HG03108 (cell line): ENCODE results near the gene DUSP16.
"Not testable (repeated sequence)": the region's sequence is repeated elsewhere in the genome, so short reads cannot be mapped to it uniquely, and the experiment has no call there.

Source experiments
- ATAC-seq: cut with Tn5 transposase; IDR thresholded peaks from one replicate; pipeline ENCODE4 v1.9.1; 2021; ENCODE audit warnings: moderate library complexity; ENCODE audit not compliant: unreplicated experiment

The DUSP16 gene

DNA sequence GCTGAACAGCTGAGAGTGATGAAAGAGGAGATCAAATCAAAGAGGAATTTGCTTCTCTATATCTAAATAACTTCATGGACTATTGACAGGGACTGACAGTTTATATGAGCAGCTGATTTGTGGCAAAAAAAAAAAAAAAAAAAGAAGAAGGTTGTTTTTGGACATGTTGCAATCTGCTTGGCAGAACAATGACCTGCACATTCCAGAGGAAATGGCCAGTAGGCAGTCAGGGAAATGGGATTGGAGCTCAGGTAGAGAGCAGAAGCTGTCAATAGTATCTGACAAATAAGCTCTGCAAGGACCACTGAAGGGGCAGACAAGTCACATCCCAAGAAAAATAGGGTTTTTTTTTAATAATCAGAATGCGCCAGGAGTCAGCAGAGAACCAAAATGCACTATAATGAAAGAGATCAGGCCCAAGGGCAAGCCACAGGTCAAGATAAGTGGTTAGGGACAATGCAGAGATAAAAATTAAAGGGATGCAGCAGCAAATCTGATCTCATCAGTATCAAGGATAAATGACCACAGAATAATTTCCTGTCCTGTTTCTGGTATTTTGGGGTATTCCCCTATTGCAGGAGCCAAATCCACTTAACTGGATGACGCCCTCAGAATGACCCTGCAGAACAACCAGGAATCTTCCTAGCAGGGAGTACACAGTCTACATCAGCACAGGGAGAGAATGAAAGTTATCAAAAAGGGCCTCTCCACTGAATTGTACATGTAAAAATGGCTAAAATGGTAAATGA is 22.6 kb upstream of the DUSP16 start:
- no peak for ATAC-seq

DNA sequence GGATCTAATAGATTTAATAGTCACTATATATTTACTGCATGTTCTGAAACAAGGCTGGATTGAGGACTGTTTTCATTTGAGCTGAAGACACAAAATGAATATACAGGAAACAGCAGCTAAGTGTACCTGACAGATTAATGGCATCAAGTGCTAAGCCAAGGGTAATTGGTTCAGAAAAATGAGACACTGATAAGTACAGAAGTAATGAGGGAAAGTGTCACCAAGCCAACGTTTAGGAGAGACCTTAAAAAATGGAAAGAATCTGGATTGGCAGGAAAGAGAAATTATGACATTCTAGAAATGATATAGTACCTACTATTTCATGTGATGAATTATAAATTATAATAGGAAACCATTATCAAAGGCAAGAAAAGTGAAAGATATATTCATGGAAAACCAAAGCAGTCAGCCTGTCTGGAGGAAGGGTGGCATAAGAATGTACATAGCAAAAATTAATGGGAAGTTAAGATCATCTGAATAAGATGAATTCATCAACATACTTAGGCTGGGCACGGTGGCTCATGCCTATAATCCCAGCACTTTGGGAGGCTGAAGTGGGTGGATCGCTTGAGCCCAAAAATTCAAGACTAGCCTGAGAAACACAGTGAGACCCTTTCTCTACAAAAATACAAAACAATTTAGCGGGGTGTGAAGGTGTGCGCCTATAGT is 21.0 kb upstream of the DUSP16 start:
- no peak for ATAC-seq

DNA sequence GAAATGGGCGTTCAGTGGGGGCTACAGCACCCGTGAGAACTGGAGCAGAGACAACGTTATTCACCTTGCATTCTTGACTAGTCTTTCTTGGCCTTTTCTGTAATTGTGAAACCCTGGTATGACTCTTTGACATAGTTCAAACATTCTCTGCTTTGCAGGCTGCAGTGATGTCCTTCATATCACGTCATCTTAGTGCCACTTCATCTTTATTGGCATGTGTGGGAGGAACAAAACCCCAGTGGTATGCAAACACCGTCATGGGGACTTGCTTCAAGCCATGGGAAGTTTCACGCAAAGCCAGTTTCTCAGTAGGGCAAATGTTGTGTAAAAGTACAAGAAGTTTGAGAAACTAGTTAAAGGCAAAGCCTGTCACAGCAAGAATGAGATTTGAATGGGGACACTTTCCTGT is 20.2 kb upstream of the DUSP16 start:
- ATAC-seq = peak; percentile 83

DNA sequence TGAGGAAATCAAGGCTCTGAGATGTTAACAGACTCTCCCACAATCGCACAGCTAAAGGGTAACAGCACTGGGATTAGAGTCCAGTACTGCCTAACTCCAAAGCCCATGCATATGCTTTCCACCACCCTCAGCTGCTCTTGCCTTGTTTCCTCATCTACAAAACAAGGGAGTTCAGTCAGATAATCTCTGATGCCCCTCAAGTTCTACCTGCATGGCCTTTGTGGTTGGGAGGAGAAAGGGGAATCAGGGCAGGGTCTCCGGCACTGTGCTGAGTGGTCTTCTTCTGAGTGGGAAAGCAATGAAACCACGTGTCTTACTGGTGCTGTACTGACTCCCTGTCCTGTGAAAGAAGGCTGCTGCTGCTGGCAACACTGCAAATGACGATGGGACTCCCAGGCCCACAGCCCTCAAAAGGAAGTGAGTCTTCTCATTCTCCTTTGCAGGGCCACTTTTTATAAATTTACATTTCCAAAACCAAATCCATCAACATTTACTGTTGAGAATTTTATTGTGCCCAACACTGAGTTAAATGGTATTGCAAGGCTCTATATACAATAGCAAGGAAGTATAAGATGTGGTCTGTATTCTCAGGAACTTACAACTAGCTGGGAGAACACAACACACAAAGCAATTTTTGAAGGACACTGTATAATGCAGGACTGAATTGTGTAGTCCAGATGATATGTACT is 19.7 kb upstream of the DUSP16 start:
- peak; percentile 33 for ATAC-seq

DNA sequence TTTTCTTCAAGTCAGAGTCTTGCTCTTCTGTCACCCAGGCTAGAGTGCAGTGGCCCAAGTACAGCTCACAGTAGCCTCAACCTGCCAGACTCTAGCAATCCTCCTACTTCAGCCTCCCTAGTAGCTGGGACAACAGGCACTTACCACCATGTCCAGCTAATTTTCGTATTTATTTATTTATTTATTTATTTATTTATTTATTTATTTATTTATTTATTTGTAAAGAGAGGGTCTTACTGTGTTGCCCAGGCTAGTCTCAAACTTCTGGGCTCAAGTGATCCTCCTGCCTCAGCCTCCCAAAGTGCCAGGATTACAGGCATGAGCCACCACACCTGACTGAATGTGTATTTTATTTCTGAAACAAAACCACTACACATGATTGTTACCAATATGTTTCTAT is 18.1 kb upstream of the DUSP16 start:
- ATAC-seq = not testable (repeated sequence)

DNA sequence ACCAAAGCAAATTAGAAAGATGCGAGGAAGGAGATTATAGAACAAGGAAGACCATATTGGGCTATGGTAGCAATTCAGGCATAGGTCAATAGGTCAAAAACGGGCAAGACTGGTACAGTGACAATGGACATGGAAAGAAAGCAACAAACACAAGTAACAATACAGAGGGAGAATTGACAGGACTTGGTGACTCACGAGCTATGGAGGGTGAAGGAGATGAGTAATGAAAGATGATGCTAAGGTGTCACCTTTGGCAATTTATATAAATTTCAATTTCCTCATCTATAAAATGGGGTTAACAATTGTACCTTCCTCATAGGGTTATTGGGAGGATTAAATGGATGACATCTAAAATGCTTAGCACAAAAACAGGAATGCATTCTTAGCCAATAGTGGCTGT is 15.1 kb upstream of the DUSP16 start:
- ATAC-seq = no peak

DNA sequence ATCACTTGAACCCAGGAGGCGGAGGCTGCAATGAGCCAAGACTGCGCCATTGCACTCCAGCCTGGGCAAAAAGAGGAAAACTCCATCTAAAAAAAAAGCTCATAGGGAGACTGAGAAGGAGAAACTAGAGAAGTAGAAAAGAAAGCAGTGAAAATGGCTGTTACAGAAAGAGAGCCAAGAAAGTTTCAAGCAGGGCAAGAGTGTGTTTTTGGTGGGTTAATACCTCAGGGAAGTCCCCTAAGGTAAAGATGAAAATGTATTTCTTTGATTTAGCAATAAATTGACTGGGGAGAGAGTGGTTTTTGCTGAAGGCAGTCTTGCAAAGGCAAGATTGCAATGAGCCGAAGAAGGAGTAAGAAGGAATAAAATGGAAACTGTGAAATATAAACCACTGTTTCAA is 10.0 kb upstream of the DUSP16 start:
- ATAC-seq = no peak

DNA sequence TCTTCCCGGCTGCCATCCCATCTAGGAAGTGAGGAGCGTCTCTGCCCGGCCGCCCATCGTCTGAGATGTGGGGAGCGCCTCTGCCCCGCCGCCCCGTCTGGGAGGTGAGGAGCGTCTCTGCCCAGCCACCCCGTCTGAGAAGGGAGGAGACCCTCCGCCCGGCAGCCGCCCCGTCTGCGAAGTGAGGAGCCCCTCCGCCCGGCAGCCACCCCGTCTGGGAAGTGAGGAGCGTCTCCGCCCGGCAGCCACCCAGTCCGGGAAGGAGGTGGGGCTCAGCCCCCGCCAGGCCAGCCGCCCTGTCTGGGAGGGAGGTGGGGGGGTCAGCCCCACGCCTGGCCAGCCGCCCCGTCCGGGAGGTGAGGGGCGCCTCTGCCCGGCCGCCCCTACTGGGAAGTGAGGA is 3.3 kb upstream of the DUSP16 start:
- not testable (repeated sequence) for ATAC-seq

DNA sequence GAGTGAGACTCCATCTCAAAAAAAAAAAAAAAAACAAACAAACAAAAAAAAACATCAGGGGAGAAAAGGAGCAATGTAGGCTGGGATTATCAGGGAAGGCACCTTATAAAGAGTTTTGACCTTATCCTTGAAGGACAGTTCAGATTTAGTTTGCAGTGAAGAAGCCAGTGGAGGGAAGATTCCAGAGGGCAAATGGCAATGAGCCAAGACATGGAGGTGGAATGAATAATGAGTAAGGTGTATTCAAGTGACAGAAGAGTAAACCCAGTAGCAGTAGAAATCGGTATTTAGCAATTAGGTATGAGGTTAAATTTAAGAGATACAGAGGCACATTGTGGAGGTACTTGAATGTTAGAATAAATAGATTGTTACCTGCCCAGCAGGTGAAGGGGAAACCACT is 2.2 kb upstream of the DUSP16 start:
- ATAC-seq = no peak

DNA sequence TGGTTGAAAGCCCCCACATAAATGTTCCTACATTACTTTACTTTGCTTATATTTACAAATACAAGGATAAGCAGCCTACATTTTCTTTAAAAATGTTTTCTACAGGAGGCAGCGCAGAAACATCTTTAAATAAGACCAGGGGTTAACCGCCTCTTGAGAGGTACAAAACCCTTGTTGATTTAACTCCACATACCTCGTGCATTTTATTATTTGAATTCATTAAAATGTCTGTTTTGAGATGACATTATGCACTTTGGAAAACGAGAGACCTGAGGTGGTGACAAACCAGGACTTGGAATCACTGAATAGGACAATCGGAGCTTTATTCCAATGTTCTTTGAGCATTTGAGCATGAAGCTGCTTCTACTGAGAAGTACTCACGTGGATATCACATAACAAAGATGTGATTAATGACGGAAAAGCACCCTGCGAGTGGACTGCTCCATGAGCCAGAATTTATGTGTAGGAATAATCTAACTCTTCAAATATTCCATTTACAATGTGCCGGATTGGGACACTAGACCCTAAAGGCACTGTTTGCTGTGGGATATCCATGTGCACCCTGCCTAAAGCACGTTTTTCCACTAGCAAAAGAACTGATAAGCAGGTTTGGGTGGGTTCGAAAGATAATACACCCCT is 746 bp upstream of the DUSP16 start:
- no peak for ATAC-seq

DNA sequence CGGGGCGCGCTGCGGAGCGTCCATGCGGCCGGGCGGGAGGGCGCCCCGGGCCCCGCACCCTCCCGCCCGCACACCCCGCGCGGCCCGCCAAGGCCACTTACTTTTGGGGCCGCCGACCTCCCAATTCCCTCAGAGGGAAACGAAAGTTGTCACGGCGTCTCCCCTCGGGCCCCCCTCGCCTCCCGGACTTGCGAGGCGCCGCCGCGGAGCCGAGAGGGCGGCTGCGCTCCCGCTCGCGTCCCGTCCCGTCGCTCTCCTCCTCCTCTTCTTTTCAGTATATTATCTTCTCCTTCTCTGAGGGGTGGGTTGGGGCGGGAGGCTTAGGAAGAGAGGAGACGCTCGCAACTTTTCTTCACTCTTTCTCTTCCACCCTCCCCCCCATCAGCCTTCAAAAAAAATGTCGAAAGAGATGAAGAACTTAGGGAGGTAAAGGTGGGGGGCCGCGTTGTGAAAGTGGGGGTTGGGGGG is 613 bp downstream of the DUSP16 start:
- no peak for ATAC-seq

DNA sequence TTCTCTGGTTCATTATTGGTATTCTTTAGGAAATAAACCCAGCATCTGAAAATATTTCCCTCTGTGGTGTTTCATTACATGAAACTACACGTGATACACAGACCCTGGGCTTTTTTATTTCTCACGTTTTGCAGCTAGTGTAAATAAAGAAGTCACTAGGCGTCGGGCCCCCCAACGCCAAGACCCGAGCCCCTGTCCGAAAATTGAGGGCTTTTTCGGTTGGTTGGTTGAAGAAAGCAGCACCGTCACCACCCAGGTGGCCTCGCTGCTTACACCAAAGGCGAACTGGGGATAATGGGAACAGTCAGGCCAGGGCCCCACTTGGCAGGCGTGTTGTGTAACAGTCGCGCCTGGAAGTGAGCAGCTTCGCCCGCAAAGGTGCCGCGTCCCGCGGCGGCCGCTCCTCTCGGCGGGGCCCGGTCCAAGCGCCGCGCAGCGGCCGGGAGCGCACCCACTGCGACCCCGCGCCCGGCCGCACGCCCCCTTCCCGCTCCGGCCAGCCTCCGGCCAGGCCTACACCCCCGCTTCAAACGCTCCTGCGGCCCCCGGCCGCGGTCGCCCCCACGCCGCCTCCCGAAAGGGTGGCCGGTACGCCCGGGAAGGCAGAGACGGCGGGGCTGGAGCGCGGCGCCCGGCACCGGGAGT is 1.2 kb downstream of the DUSP16 start:
- no peak for ATAC-seq

DNA sequence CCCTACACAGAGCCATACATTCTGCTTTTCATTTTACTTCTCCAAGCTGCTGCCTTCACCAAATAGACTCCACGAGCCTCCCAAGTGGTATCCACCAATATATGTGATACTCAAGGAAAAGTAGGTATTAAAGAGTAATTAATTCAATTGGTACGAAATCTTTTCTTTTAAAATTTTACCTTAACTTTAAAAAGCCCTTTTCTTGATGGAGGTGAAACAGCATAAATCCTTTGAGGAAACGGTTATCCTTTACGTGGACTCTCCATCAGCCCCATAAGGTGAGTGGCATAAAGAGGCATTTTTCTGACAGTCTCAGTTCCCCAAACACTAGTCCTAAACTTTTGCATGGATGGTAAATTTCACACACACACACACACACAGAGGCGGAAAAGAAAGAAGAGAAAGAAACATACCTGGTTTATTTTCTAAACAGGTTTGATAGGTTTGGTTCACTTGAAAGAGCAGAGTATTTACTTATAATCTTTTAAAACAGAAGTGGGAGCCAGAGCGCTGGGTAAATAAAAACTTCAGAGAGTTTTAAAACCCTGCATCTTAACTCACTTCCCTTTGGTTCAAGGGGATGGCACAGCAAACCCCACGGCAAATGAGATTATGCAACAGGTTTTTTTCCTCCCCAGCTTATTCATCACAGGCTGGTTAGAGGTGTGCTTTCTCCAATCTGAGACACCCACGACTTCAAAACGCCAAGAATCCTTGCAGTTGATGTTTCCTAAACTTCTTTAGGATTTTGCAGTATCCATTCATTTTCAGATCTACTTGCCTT is 1.9 kb downstream of the DUSP16 start:
- ATAC-seq = no peak

DNA sequence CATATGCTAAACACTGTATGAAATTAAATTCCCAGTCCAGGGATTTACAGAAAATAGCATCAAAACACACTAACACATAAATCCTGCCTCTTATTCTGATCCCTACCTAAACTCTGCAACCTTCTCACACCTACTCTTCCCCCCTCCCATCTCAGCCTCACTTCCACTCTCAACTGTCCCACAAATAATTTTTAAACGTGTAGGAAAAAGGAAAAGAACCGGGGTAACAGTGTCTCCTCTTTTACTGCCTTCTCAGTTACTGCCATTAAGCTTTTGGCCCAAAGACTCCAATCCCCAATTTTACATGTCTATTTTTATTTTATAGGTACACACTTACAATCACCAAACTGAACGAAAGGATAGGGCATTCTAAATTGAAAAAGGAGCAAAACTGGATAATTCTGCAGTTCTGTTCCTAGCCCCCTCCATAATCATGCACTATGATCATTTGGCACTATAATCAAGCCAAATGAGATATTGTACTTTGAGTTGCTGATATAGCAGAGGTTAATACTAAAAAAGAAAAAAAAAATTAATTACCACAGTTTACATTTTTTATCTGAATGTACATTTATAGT is 2.9 kb downstream of the DUSP16 start:
- ATAC-seq = no peak

DNA sequence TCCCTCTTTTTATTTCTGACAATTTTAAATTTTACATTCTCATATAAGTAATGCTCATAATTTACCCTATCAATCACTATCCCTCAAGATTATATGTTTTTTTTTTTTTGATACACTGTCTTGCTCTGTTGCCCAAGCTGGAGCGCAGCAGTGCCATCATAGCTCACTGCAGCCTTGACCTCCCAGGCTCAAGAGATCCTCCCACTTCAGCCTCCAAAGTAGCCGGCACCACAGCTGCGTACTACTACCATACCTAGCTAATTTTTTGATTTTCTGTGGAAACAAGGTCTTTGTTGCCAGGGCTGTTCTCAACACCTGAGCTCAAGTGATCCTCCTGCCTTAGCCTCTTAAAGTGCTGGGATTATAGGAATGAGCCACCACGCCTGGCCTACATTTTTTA is 4.4 kb downstream of the DUSP16 start:
- no peak for ATAC-seq

DNA sequence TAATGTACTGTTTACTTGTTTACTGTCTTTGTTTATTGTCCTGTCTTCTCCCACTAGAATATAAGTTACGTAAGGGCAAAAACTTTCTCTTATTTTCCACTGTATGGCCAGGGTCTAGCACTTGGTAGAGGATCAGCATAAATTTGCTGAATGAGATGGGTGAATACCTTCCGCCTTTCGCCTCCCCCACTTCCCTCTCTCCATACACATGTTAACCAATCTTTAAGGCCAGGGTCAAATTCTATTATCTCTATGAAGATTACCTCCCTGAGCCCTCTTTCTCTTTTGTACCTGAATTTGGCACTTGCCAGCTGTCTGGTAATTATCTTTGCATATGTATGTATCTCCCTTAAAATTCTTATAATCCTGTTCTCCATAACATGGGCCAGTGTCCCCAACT is 4.9 kb downstream of the DUSP16 start:
- ATAC-seq = no peak

DNA sequence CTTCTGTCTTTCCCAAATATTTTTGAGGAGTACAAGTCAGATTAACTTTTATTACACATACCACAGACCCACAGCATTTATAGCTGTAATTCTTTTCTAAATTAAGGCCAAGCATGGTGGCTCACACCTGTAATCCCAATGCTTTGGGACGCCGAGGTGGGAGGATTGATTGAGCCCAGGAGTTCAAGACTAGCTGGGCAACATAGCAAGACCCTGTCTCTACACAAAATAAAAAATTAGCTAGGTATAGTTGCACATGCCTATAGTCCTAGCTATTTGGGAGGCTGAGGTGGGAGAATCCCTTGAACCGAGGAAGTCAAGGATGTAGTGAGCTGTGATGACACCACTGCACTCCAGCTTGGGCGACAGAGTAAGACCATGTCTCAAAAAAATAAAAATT is 7.0 kb downstream of the DUSP16 start:
- no peak for ATAC-seq

DNA sequence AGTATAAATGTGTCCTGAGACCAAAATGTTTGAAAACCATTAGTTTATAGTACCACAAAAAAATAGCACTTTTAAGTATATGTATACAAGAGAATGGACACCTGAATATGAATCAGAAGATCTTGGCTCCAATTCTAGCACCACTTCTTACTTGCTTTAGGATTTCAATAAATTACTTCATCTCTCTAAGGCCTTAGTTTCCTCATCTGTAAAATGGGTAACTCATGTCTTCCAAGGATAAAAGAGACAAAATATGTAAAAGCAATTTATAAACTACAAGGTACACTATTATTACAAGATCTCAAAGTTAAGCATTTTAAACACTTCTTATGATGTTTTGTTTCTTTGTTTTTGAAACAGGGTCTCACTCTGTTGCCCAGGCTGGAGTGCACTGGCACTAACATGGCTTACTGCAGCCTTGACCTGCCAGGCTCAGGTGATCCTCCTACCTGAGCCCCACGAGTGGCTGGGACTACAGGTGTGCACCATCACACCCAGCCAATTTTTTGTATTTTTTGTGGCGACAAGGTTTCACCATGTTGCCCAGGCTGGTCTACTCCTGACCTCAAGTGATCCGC is 9.4 kb downstream of the DUSP16 start:
- ATAC-seq = no peak

DNA sequence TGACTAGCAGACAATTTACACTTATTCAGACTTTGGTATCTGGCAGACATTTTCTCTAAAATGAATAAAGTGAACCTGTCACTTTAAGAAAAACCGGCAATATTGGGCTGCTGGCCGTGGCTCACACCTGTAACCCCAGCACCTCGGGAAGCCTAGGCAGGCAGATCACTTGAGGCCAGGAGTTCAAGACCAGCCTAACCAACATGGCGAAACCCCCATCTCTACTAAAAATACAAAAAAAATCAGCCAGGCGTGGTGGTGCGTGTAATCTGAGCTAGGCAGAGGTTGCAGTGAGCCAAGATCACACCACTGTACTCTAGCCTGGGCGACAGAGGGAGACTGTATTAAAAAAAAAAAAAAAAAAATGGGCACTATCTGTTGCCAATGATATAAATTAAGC is 11.5 kb downstream of the DUSP16 start:
- ATAC-seq = no peak

DNA sequence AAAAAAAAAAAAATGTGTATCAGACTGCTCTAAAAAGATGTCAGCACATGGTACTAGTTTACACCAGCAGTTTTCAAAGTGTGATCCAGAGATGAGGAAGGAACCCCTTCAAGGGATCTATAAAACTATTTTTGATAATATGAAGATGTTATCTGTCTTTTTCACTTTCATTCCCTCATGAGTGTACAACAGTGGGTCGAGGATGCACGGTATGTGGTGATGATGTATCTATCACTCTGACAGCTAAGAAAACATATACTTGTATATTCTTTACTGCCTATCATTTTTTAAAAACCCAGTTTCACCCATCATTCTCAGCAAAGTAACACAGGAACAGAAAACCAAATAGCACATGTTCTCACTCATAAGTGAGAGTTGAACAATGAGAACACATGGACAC is 12.4 kb downstream of the DUSP16 start:
- no peak for ATAC-seq
